Osteocyte (in vitro differentiated cells): Measurements from ENCODE around the gene GLTP. TPM values are rescaled to one million over a fixed set of nuclear protein-coding genes. Genes with fewer than 3 reads are reported as not detected.

Source experiments
- DNase-seq: peaks from one replicate; pipeline ENCODE4 v3.0.0; 2021; ENCODE audit warnings: mixed read lengths; ENCODE audit not compliant: unreplicated experiment; ENCODE audit errors: extremely low spot score
- H3K27ac Mint-ChIP-seq: one replicate; pipeline ENCODE4 v1.8.0; 2021; ENCODE audit warnings: mild to moderate bottlenecking, mixed read lengths; ENCODE audit not compliant: unreplicated experiment
- H3K27me3 Mint-ChIP-seq: one replicate; pipeline ENCODE4 v1.8.0; 2021; ENCODE audit warnings: mixed read lengths; ENCODE audit not compliant: unreplicated experiment
- H3K36me3 Mint-ChIP-seq: one replicate; pipeline ENCODE4 v1.8.0; 2021; ENCODE audit warnings: mixed read lengths; ENCODE audit not compliant: unreplicated experiment
- H3K4me1 Mint-ChIP-seq: one replicate; pipeline ENCODE4 v1.8.0; 2021; ENCODE audit warnings: mixed read lengths; ENCODE audit not compliant: unreplicated experiment
- H3K4me3 Mint-ChIP-seq: one replicate; pipeline ENCODE4 v1.8.0; 2021; ENCODE audit warnings: mild to moderate bottlenecking, moderate library complexity, mixed read lengths; ENCODE audit not compliant: unreplicated experiment
- H3K9me3 Mint-ChIP-seq: one replicate; pipeline ENCODE4 v1.8.0; 2021; ENCODE audit warnings: mixed read lengths; ENCODE audit not compliant: unreplicated experiment
- CTCF ChIP-seq: fragments of 200-600 bp; sonication (generic); IDR thresholded peaks from 2 replicates; pipeline ENCODE4 v1.5.0; 2021; ENCODE audit warnings: antibody characterized with exemption, mild to moderate bottlenecking, moderate library complexity
- total RNA-seq: library from RNA; stranded (reverse); gene quantifications from 2 replicates; pipeline ENCODE4 v1.2.1, GENCODE V29; 2021

GLTP gene
- total RNA-seq, 1 donor from 2014 or later, result 34.5 TPM

- H3K36me3 Mint-ChIP-seq, result peaks cover 1% of the 10 kb centered on the region
- H3K4me1 Mint-ChIP-seq, result peaks cover 35% of the 10 kb centered on the region
- no peak overlapping the region for H3K4me3 Mint-ChIP-seq
- H3K9me3 Mint-ChIP-seq, result no peaks in the 10 kb centered on the region
- H3K27ac Mint-ChIP-seq, result no peak overlapping the region
- DNase-seq, result no peak
- no peak for TF ChIP-seq CTCF
- no peaks in the 10 kb centered on the region for H3K27me3 Mint-ChIP-seq
These were observed 3.9 kb downstream of the GLTP start for GRCh38 chr12:109876406-109876805.

- Mint-ChIP-seq H3K9me3 (no peaks in the 10 kb centered on the region), H3K4me1 (peaks cover 30% of the 10 kb centered on the region), H3K36me3 (peaks cover 1% of the 10 kb centered on the region), H3K27me3 (no peaks in the 10 kb centered on the region), H3K4me3 (no peak overlapping the region), H3K27ac (no peak overlapping the region)
- no peak for DNase-seq
- no peak for TF ChIP-seq CTCF
These were observed 4.7 kb downstream of the GLTP start for GRCh38 chr12:109875572-109876131.

GRCh38 chr12:109873653-109874052 is 6.7 kb downstream of the GLTP start:
- Mint-ChIP-seq H3K4me1 (peaks cover 16% of the 10 kb centered on the region), H3K4me3 (no peak overlapping the region), H3K36me3 (peaks cover 1% of the 10 kb centered on the region), H3K27me3 (no peaks in the 10 kb centered on the region), H3K27ac (no peak overlapping the region), H3K9me3 (no peaks in the 10 kb centered on the region)
- TF ChIP-seq CTCF, result no peak
- no peak for DNase-seq

GRCh38 chr12:109871668-109872314 is 8.6 kb downstream of the GLTP start:
- Mint-ChIP-seq H3K4me3 (no peak overlapping the region), H3K9me3 (no peaks in the 10 kb centered on the region), H3K36me3 (peaks cover 1% of the 10 kb centered on the region), H3K27ac (no peak overlapping the region), H3K27me3 (no peaks in the 10 kb centered on the region), H3K4me1 (no peaks in the 10 kb centered on the region)
- no peak for DNase-seq
- no peak for TF ChIP-seq CTCF

- Mint-ChIP-seq H3K9me3 (no peaks in the 10 kb centered on the region), H3K27me3 (no peaks in the 10 kb centered on the region), H3K4me1 (no peaks in the 10 kb centered on the region), H3K27ac (peak overlapping the region; percentile 35), H3K36me3 (no peaks in the 10 kb centered on the region), H3K4me3 (no peak overlapping the region)
- TF ChIP-seq CTCF, result no peak
- DNase-seq, result no peak
These were observed 9.7 kb downstream of the GLTP start for GRCh38 chr12:109870648-109871047.
